ENCODE measurements around the gene FIGNL1. TPM values are rescaled to one million over a fixed set of nuclear protein-coding genes. Genes with fewer than 3 reads are reported as not detected.
"Not testable (repeated sequence)": the region's sequence is repeated elsewhere in the genome, so short reads cannot be mapped to it uniquely, and the experiment has no call there.

The FIGNL1 gene
- total RNA-seq, 2 donors from 2014 or later, result 46.0 to 50.7 TPM

DNA sequence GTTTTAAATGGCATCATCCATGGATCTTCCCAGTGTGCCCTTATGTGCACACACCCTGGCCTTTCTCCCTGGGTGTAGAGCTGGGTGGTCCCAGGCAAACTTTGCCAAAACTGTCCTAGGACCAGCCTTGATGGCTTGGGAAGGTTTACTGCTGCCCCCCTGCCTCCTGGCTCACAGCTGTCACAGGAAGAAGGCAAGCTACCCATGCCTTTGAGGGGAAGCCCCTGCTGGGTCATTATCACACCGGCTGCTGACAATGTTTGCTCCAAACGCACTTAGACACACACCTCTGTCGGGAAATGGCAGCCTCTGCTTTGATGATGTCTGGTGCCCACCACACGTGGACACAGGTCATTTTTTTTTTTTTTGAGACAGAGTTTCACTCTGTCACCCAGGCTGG lies 25.2 kb upstream of the FIGNL1 start:
- peak; percentile 50 to 73 for ATAC-seq
- H3K27ac Mint-ChIP-seq, result no peak overlapping the region
- no peaks in the 10 kb centered on the region for H3K36me3 Mint-ChIP-seq
- no peak for DNase-seq (ENCODE audit: low spot score in 2 of 2)
- no peaks in the 10 kb centered on the region for H3K9me3 Mint-ChIP-seq

DNA sequence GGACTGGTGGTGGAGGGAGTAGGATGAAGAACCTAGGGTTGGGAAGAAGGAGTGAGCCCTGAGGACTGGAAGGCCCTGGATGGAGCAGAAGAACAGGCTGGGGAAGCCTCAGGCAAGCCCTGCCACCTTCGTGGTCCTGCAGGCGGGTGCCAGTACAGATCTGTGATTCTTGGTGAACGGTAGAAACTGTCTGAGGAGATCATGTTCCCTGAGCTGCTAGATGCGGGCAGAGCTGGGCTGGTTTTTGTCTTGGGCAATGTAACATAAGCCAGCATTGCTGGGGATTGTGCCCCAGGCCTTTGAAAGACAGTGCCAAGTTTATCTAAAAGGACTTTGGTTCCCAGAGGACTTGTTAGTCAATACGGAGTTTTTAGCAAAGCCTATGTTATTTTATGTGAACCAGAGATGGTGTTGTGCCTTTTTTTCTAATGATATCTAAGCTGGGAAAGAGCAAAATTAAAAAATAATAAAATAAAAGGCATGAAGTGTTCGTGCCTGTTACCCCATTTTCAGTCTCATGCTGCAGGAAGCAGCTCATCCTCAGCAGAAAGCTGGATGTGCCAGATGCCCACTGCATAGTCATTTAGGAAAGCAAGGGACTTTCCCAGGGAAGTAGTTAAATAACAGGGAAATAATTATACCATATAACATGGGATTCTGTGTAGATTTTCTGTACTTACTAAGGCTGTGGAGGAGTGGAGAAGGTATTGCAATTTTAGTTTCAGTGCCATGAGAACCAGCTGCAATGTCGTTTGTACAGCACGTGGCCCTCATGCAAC lies 24.4 kb upstream of the FIGNL1 start:
- Mint-ChIP-seq H3K27ac (no peak overlapping the region), H3K36me3 (no peaks in the 10 kb centered on the region), H3K9me3 (no peaks in the 10 kb centered on the region)
- ATAC-seq (peak in 1 of 2 donors; percentile 39), DNase-seq (ENCODE audit: low spot score in 2 of 2) (no peak)

DNA sequence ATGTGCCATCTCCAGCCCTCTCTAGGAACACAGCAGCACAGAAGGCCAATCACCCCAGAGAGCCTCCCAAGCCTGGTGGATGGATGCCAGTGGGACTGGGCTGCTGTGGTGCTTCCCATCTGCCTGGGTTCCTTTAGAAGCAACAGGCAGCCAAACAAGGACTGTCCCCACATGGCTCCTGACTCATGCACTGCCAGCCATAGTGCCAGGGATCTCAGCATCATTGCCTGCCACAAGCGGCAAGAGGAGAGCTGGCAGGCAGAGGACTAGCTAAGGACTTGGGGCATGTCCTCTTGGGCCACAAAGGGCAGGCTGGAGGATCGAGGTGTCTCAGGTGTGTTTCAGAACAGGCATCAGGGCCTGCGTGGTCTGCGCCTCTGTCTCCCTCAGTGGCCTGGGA lies 23.4 kb upstream of the FIGNL1 start:
- no peaks in the 10 kb centered on the region for H3K36me3 Mint-ChIP-seq
- H3K9me3 Mint-ChIP-seq, result no peaks in the 10 kb centered on the region
- H3K27ac Mint-ChIP-seq, result no peak overlapping the region
- DNase-seq (ENCODE audit: low spot score in 2 of 2) (no peak), ATAC-seq (no peak)

- H3K27ac Mint-ChIP-seq, result no peak overlapping the region
- DNase-seq (ENCODE audit: low spot score in 2 of 2), result no peak
- ATAC-seq, result no peak
- no peaks in the 10 kb centered on the region for H3K9me3 Mint-ChIP-seq
- no peaks in the 10 kb centered on the region for H3K36me3 Mint-ChIP-seq
These were observed 22.3 kb upstream of the FIGNL1 start for GRCh38 chr7:50472427-50472826.

DNA sequence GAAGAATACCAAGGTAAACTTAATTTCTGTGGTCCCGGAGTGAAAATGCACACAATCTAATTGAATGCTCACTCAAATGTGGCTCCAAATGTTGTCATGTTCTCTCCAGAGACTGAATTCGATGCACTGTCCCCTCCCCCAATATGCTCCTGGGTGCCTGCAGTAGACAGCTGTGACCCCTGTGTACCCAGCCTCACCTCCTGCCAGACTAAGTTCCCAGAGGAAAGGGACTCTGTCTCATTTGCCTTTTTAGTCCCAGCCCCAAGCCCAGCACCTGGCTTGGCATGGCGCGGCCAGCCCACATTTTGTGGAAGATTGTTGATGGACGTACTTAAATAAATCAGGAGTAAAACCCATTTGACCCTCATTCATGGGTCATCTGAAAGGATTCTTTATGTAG lies 21.8 kb upstream of the FIGNL1 start:
- DNase-seq (ENCODE audit: low spot score in 2 of 2) (no peak), ATAC-seq (no peak)
- Mint-ChIP-seq H3K36me3 (no peaks in the 10 kb centered on the region), H3K27ac (no peak overlapping the region), H3K9me3 (no peaks in the 10 kb centered on the region)

DNA sequence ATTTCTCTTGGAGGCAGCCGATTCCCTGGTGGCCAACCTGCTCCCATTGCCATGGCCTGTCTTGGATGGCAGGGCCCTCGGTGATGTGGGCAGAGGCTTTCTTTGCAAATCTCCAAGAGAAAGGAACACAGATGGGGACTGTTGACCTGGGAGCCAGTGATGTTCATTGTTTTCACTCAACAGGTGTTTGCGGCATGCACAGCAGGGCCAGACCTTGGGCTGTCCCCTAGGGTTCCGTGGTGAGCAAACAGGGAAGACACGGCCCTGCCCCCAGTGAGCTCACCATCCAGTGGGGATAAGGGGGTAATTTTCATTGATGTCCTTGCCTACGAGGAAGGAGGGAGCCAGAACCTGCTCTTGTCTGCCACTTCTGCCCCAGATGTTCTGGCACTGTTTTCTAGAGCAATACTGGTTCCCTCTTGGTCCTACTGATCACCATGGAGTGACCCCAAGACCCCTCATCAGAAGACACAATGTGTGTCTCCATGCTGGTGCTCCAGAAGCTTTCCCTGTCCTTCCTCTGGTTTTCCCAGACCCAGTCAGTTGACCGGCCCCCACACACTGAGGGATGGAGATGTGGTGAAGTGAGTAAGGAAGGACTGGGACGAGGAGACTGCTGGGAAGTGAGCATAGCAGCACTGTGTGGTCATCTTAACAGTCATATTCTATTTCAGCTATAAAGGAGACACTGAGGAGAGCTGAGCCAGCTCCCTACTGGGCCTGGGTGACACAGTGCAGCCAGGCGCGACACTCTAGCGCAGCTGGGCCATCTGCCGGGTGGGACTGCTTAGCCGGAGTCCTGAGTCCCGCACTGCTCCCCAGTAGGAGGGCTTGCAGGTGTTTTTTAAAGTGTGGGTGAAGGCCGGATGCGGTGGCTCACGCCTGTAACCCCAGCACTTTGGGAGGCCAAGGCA lies 20.4 kb upstream of the FIGNL1 start:
- no peak for DNase-seq (ENCODE audit: low spot score in 2 of 2)
- ATAC-seq, result no peak

DNA sequence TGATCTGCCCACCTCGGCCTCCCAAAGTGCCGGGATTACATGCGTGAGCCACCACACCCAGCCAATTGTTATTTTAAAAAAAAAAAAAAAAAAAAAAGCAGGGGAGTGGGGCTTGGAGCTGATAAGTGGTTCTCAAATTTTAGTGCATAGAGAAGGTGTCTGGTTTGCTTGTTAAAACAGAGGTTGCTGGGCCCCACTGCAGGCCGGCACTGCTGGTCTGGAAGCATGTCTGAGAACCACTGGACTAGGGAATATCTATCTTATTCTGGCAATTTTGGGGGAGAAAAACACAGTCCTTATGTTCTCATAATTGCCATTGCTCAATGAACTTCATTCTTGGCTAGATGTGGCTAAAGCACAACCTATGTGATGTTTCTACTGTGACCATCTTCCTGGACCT lies 19.0 kb upstream of the FIGNL1 start:
- ATAC-seq (no peak), DNase-seq (ENCODE audit: low spot score in 2 of 2) (no peak)
- H3K36me3 Mint-ChIP-seq, result no peaks in the 10 kb centered on the region
- H3K9me3 Mint-ChIP-seq, result no peaks in the 10 kb centered on the region
- no peak overlapping the region for H3K27ac Mint-ChIP-seq

More for the DNA sequence above, 20.4 kb upstream of the FIGNL1 start:
- H3K36me3 Mint-ChIP-seq, result no peaks in the 10 kb centered on the region
- H3K27ac Mint-ChIP-seq, result no peak overlapping the region
- H3K9me3 Mint-ChIP-seq, result no peaks in the 10 kb centered on the region

DNA sequence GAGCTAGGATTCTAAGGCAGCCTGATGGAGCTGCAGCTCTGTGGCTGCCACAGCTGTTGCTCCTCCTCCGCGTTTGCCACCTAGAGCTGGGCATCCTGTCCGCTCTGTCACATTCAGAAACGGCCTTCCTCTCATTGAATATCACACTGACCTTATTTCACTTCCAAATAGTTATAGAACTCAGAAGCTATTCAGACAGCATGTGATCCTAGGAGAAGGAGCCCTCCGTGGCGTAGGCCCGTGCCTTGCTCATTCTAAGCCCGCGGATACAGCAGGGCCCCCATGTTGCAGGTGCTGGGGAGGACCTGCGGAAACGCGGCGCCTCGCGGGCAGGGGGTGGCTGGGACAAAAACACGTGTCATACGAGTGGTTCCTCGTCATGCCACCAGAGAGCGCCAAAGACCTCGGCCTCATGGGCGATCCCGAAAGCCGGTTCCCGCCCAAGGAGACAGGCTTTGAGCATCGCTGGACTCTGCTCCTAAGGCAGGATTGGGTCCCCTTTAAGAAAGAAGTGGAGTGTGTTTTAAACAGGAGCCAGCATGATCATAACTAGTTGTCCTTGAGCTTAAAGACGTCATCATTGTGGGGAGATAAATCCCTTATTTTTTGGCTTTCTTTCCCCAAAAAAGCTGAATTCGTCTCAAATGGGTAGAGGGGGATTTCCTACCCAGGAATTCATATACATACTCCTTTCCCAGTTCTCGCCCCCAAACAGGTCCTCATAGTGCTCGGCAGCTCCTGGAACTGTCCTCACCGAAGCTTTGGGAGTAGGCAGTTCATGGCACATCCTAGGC lies 17.9 kb upstream of the FIGNL1 start:
- Mint-ChIP-seq H3K36me3 (no peaks in the 10 kb centered on the region), H3K27ac (peak overlapping the region in 1 of 2 donors; percentile 75), H3K9me3 (no peaks in the 10 kb centered on the region)
- DNase-seq (ENCODE audit: low spot score in 2 of 2), result peak; percentile 78 to 83
- ATAC-seq, result peak; percentile 94

DNA sequence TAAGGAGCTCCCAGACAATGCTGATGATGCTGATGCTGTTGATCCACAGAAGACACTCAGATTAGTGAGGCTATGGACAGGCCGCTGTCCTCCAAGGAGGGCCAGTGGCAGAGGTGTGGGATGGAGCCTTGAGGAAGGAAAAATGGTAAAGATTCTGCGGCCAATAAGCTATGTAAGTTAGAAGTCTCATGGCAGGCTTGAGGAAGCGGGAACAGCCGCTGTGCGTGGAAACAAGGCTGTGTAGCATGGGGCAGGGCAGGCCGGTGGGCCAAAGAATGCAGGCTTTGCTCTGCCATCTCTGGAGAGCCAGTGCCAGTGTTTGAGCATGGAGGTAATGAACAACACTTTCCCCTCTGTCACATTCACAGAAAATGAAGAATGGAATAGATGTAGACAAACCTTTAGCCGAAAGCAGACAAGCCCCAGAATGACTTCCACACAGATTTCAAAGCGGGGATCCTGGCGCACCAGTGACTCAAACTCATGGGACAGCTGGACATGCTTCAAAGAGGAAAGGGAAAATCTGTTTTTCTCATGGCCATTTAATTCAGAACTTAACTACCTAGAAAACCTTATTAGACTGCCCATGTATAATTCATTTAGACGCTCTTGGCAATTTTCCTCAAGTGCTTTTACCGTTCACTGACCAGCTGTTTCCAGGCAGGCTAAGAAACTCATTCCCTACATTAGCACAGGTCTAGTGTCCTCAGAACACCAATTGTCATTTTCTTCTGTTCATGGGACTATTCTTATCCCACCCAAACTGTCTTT lies 16.9 kb upstream of the FIGNL1 start:
- DNase-seq (ENCODE audit: low spot score in 2 of 2) (no peak), ATAC-seq (no peak)
- Mint-ChIP-seq H3K36me3 (no peaks in the 10 kb centered on the region), H3K9me3 (no peaks in the 10 kb centered on the region), H3K27ac (peak overlapping the region in 1 of 2 donors; percentile 75)

DNA sequence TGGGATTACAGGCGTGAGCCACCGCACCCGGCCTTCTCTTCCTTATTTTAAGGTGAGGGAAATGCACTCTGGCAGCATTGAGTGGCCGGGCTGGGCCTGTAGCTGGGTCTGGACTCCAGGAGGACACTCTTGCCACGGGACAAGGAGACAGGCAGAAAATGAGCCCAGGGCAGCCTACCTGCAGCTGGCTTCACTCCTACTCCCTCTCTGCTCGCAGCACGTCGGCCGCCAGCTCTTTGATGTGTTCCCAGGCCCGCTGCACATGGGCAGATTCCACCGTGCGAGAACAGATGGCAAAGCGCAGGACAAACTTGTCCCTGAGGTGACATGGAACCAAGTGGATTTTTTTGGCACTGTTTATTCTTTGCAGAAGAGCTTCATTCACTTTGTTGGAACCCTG lies 12.9 kb upstream of the FIGNL1 start:
- H3K9me3 Mint-ChIP-seq, result no peaks in the 10 kb centered on the region
- no peak for ATAC-seq
- no peak overlapping the region for H3K27ac Mint-ChIP-seq
- DNase-seq (ENCODE audit: low spot score in 2 of 2), result no peak
- no peaks in the 10 kb centered on the region for H3K36me3 Mint-ChIP-seq

- Mint-ChIP-seq H3K36me3 (no peaks in the 10 kb centered on the region), H3K9me3 (no peaks in the 10 kb centered on the region), H3K27ac (no peak overlapping the region)
- ATAC-seq (no peak), DNase-seq (ENCODE audit: low spot score in 2 of 2) (no peak)
These were observed 12.2 kb upstream of the FIGNL1 start for GRCh38 chr7:50462361-50462760.

DNA sequence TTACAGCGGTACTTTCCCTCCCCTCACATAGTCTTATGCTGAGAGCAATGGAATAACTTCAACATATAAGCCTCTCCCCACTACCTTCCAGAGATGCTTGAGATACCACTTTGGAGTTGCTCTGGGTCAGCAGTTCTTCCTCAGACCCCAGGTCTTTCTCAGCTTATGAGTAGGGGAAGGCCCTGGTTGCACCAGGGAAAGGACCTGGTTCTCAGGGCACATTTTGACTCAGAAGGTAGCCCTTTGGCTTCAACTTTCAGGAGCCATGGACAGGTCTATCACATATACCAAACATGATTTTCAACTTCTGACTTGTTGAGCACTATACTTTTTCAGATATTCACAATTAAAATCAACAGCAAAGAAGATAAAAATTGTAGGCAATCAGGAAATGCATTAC lies 11.5 kb upstream of the FIGNL1 start:
- Mint-ChIP-seq H3K27ac (no peak overlapping the region), H3K9me3 (no peaks in the 10 kb centered on the region), H3K36me3 (no peaks in the 10 kb centered on the region)
- peak in 1 of 2 donors; percentile 68 for ATAC-seq
- DNase-seq (ENCODE audit: low spot score in 2 of 2), result no peak

DNA sequence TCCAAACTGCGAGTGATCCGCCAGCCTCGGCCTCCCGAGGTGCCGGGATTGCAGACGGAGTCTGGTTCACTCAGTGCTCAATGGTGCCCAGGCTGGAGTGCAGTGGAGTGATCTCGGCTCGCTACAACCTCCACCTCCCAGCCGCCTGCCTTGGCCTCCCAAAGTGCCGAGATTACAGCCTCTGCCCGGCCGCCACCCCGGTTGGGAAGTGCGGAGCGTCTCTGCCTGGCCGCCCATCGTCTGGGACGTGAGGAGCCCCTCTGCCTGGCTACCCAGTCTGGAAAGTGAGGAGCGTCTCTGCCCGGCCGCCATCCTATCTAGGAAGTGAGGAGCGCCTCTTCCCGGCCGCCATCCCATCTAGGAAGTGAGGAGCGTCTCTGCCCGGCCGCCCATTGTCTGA lies 9.0 kb upstream of the FIGNL1 start:
- not testable (repeated sequence) for H3K9me3 Mint-ChIP-seq; DNase-seq (ENCODE audit: low spot score in 2 of 2); ATAC-seq; H3K27ac Mint-ChIP-seq; H3K36me3 Mint-ChIP-seq

DNA sequence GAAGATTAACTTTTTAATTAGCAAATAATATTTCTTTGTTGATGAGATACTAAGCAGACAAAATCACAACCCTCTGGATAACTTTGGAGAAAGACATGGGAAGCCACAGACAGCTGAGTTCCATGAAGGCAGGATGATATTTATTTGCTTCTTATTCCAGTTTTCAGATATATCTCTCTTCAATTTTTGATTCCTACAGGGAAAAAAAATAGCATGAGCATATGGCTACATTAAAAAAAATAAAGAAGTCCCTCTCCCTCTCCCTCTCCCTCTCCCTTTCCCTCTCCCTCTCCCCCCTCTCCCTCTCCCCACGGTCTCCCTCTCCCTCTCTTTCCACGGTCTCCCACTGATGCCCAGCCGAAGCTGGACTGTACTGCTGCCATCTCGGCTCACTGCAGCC lies 8.5 kb upstream of the FIGNL1 start:
- H3K9me3 Mint-ChIP-seq; H3K27ac Mint-ChIP-seq; DNase-seq (ENCODE audit: low spot score in 2 of 2); ATAC-seq; H3K36me3 Mint-ChIP-seq: not testable (repeated sequence)

DNA sequence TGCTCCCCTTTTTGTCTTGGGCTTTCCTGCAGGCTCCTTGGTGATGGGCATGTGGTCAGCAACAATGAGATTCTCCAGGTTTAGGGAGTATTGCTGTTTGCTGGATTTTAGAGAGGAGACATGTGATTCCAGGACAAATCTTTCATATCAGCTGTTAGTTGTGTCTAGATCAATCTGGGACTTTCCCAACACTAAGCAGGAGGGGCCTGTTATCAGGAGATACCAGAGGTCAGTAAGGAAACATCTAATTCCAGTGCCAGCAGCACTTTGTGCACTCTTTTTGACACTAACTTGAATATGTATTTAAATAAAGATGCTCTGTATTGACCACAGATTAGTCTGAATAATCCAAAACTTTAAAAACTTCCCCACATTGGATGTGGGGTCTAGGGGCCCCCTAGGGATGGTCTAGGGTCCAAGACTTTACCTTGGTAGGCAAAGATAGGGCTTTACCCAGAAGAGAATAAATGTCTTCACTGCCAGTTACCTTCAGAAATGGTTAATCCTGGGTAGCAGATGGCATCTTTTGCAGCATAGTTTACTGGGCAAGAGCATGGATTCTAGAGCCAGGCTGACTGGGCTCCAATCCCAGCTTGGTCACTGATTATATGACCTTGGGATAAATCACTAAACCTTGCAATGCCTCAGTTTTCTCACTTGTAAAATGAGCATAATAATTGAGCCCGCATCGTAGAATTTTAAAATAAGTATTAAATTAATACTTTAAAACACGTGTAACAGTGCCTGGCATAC lies 6.4 kb upstream of the FIGNL1 start:
- DNase-seq (ENCODE audit: low spot score in 2 of 2) (no peak), ATAC-seq (no peak)
- Mint-ChIP-seq H3K9me3 (no peaks in the 10 kb centered on the region), H3K36me3 (no peaks in the 10 kb centered on the region), H3K27ac (no peak overlapping the region)

DNA sequence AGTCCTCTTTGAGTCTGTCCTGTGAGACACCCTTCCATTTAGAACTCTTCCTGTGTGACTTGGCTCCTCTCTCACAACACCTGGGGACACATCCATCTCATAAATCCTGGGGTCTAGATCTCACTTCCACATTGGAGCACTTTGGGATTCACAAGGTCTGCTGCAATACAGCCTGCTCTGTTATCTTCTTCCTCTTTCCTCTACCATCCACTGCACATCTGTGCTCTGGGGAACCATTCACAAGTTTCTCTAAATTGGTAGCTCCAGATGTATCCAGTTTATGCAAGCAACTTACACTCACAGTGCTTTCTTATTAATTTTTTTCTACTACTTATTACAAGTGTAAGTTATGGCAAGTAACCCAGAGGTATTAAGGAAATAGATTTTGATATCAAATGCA lies 5.5 kb upstream of the FIGNL1 start:
- no peaks in the 10 kb centered on the region for H3K9me3 Mint-ChIP-seq
- H3K36me3 Mint-ChIP-seq, result peaks cover 0 to 6% of the 10 kb centered on the region in 2 donors
- DNase-seq (ENCODE audit: low spot score in 2 of 2), result no peak
- no peak for ATAC-seq
- H3K27ac Mint-ChIP-seq, result no peak overlapping the region
